Measurements from ENCODE around the gene CGB1. TPM values are rescaled to one million over a fixed set of nuclear protein-coding genes. Genes with fewer than 3 reads are reported as not detected.

The CGB1 gene
- total and polyA plus RNA-seq, 9 of the 15 experiments (the other 6 are each of a cell fraction or from before 2014, with no cell fraction given), result not detected

DNA sequence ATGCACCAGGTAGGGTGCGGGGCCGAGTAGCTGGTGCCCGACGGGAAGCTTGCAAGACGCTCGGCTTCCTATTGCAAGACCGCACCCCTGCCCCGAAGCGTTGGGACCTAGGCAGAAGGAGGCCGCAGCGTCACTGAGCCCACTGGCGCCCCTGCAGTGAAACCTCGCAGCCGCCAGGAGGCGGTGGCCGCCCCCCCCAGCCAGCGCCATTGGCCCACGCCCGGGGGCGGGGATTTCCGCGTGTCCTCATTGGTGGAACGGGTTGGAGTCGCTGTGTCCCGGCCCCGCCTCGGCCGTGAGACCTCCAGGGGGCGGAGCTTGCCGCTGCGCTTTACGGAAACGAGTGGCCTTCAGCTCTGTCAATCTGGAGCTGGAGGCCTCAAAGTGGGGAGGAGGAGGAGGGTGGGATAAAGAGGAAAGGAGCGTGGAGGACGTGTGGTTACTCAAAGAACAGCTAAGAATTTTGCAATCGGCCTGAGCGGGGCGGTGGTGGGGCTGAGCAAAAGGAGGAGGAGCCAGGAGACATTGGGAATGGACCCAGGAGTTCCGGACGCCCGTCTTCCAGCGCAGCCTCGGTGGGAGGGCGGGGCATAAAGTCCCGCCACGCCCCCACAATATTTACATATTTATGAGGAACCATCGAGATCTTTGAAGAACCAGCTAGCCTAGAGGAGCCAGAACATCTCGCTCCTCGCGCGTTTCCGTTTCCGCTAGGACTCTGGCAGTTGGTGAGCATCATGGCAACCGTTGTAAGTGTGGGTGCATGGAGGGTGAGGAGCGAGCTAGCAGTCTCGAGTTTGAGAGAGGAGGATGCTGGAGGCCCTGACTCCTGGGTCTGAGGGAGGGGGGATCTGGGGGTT, 43.3 kb downstream of the CGB1 start, which contains the start of the genes GYS1 and RUVBL2 (continued):
- TF ChIP-seq HMGXB4 (CRISPR knock-in tag; IDR thresholded peaks at IDR 0.05), result peak; percentile 3; the same call in 1 of the 2 replicates
- TF ChIP-seq ZNF407 (IDR thresholded peaks at IDR 0.05; ENCODE audit: low read depth), result no peak
- TF ChIP-seq, protein P1, sequence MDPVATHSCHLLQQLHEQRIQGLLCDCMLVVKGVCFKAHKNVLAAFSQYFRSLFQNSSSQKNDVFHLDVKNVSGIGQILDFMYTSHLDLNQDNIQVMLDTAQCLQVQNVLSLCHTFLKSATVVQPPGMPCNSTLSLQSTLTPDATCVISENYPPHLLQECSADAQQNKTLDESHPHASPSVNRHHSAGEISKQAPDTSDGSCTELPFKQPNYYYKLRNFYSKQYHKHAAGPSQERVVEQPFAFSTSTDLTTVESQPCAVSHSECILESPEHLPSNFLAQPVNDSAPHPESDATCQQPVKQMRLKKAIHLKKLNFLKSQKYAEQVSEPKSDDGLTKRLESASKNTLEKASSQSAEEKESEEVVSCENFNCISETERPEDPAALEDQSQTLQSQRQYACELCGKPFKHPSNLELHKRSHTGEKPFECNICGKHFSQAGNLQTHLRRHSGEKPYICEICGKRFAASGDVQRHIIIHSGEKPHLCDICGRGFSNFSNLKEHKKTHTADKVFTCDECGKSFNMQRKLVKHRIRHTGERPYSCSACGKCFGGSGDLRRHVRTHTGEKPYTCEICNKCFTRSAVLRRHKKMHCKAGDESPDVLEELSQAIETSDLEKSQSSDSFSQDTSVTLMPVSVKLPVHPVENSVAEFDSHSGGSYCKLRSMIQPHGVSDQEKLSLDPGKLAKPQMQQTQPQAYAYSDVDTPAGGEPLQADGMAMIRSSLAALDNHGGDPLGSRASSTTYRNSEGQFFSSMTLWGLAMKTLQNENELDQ (CRISPR knock-in tag; IDR thresholded peaks at IDR 0.05; ENCODE audit: borderline replicate concordance), result no peak
- TF ChIP-seq PHF21A (IDR thresholded peaks at IDR 0.05; ENCODE audit: borderline replicate concordance, low read depth), result no peak
- TF ChIP-seq ZNF79 (CRISPR knock-in tag; IDR thresholded peaks at IDR 0.05; ENCODE audit: low read depth), result no peak; the same call in 1 of the 2 replicates
- TF ChIP-seq ZNF146 (CRISPR knock-in tag; IDR thresholded peaks at IDR 0.05; ENCODE audit: unreplicated experiment), result no peak
- peak; percentile 95 for TF ChIP-seq TAF1 (IDR thresholded peaks at IDR 0.05; ENCODE audit: control insufficient read depth, extremely low read depth, insufficient read depth, low read length, severe bottlenecking)
- peak; percentile 73 for TF ChIP-seq RBM39 (optimal IDR thresholded peaks at IDR 0.05; ENCODE audit: low read depth, low read length)
- no peak for TF ChIP-seq HDGF (IDR thresholded peaks at IDR 0.05)
- TF ChIP-seq, protein P2, sequence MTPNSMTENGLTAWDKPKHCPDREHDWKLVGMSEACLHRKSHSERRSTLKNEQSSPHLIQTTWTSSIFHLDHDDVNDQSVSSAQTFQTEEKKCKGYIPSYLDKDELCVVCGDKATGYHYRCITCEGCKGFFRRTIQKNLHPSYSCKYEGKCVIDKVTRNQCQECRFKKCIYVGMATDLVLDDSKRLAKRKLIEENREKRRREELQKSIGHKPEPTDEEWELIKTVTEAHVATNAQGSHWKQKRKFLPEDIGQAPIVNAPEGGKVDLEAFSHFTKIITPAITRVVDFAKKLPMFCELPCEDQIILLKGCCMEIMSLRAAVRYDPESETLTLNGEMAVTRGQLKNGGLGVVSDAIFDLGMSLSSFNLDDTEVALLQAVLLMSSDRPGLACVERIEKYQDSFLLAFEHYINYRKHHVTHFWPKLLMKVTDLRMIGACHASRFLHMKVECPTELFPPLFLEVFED (CRISPR knock-in tag; conservative IDR thresholded peaks at IDR 0.05), result no peak
- no peak for TF ChIP-seq HNRNPK (IDR thresholded peaks at IDR 0.05; ENCODE audit: low read depth, low read length, poor library complexity, severe bottlenecking)
- TF ChIP-seq ZKSCAN8 (CRISPR knock-in tag; IDR thresholded peaks at IDR 0.05), result no peak
- TF ChIP-seq ZNF75A (CRISPR knock-in tag; IDR thresholded peaks at IDR 0.05), result no peak

All from K562 (cell line).